Islet of Langerhans (tissue), 1 donor: Measurements from ENCODE around the gene L3MBTL4.

ENCODE experiments used
- FAIRE-seq: peaks from one replicate; lab custom pipeline; 2011; peaks lifted over from hg19 to GRCh38; lab: Jason Lieb, UNC

The L3MBTL4 gene

DNA sequence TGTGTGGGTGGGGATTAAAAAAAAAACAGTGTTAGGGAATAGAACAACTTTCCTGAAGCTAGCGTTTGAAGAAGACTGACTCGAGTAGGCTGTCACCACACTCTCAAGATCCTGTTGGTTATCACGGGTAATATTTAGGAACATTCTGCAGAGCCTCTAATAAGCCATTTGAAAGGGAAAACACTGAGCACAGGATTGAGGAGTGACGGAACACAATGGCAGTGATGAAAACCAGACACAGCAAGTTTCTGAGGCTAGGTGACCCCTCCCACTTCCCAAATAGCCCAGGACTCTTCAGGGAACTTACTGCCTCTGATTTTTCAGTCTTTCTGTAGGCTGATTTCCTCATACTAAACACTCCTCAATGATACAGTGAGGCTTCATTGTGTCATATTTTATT lies 431.2 kb downstream of the L3MBTL4 start:
- FAIRE-seq = no peak

DNA sequence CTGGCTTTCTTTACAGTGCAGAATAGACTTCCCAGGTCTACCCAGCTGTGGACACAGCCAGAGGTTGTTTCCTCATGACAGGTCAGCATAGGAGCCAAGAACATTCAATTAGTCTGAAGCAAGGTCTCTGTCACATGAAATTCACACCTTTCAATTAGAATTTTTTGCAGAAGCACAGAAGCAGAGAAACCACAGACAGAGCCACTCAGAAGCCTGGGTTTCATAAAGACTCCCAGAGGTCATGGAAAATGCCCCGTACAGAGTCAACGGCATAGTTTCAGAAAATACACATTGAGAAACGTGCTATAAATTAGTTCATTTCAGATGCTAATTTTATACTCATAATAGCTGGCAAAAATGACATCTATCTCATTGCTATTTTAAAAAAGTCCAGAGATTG lies 432.4 kb downstream of the L3MBTL4 start:
- no peak for FAIRE-seq

DNA sequence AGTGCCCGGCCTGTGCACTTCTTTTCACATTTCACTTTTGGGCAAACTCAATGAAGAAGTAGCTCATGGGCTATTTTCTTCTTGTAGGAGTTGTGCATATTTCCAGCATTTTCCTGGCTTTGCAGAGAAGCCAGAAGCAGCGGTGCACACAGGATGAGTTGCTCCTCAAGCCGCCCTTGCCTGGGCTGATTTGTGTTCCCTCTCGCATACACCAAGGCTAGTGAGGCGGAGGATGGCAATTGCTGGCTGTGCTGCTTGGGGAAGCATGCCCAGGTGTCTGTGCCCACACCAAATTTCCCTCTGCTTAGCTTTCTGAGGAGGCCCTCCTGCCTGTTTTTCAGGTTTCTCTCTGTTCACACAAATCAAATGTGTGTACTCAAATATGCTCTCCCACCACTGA lies 434.0 kb downstream of the L3MBTL4 start:
- FAIRE-seq = no peak

DNA sequence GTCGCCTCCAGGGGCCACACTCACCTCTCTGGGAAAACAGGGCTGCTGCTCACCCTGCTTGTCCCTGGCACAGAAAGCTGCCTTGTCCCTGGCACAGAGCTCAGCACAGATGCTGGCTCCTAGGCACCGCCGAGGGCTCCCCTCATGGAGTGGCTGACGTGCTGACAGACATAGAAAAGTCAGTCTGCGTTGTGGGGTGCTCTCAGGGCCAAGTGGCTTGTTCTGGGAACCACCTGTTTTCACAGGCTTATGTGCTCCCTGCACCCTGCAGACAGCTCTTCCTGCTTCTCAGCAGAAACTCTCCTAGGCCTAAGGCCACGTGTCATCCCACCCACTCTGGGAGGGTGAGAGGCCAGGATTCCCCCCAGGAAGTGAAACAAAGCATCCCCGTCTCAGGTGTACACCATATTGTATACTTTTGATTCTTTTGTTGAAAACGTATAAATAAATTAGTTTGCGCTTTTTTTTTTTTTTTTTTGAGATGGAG lies 434.7 kb downstream of the L3MBTL4 start:
- no peak for FAIRE-seq

DNA sequence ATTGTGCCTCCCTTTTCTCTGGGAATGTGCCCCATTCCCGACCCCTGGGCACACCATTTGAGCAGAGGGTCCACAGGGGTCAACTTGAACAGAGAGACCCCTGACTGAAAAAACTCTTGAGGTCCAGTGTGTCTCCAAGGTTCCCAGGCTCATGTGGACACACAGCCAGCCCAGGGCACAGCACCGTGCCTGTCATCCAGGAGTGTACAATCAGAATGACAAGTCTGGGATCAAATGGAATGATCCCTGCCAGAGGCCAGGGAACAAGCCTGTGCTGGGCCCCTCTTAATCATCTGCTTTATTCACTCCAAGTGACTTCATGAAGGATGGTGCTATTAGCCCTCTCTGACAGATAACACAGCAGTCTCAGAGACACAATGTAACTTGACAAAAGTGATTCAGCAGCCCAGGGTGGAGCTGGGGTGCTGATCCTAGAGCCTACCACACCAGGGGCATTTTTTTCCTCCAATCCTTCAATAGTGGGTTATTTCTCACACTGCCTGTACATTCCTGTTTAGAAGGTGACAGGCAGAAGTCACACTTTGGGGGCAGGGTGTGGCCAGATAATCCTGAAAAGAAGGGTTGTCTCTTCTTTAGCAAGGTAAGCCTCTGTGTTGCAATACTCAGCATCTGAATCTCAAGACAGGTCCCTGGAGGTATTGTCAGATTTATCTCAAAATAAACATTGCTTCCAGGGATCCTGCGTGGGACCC lies 435.4 kb downstream of the L3MBTL4 start:
- no peak for FAIRE-seq

DNA sequence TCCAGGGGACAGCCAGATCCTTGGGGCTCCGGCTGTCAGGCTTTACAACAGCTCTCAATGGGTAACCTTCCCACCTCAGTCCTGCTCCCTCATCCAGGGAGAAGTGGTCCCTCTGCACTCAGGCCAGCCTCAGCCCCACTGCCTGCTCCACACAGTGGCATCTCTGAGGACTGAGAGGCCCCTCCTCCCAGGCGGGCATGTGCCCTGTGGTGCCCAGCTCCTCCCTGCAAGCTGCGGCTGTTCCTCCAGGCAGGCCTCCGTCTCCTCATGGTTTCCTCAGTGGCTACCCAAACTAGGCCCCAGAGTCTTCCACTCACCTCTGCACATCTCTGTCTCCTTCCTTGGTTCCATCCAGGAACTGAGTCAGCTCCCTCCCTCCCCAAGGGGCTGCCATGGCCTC lies 437.7 kb downstream of the L3MBTL4 start:
- no peak for FAIRE-seq

DNA sequence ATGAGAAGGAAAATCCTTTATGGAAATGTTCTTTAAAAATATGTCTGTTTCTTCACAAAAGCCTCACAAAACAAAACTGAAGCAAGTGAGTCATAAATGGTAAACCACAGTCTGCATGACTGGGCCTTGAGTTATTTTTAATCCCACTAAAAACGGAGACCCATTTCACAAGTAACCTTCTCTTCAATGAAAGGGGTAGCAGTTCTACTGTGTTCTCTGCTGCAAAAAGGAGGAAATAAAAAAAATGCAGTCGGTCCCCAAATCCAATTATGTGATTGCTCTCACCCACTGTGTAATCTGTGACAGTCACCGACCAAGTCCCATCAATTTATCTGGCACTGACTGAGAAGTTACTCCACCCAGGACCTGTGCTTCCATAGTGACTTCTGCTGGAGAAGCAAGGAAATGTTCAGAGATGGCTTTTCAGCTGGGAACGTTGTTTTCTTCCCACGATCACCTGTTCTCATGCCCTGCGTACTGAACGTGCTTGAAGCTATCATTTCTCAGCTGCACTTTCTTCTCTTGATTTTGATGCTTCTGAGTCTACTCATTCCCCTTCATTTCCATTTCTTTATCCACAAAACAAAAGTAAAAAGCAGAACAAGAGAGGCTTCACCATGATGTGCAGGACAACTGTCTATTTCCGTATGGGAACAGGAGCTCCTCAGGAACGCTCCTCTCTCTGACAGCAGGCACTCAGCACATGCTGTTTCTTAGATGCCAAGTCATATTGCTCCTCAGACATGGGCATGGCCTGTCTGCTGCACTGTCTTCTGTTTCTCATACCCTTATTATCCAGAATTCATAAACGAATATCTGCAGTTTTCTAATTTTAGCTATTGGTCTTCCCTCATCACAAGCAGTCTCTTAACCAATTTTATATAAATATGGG lies 439.4 kb downstream of the L3MBTL4 start:
- no peak for FAIRE-seq

DNA sequence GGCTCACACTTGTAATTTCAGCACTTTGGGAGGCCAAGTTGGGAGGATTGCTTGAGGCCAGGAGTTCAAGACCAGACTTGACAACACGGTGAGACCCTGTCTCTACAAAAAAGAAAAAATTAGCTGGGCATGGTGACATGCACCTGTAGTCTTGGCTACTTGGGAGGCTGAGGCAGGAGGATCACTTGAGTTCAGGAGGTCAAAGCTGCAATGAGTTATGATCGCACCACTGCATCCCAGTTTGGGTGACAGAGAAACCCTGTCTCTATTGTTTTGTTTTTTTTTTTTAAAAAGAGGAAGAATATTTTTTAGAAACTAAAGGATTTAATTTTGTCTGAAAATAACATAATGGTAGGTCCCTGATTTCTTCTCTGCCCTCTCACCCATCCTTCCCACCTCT lies 440.0 kb downstream of the L3MBTL4 start:
- FAIRE-seq = no peak

DNA sequence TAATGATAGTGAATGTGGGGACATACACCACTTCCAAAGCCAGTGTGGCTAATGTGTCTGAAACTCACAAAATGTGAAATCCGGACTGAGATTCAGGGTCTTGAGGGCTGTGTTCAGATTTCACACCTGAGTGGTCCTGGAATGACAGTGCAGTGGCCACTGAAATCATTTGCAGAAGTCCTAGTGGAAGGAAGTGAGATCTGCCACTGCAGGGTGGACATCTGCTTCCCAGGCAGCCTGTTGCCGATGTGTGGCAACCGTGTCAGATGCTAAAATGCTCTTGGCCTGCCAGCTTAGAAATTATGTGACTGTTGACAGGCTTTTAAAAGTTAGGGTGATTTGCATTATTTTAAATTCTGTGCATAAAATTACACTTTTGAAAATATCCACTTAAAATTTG lies 441.6 kb downstream of the L3MBTL4 start:
- no peak for FAIRE-seq

DNA sequence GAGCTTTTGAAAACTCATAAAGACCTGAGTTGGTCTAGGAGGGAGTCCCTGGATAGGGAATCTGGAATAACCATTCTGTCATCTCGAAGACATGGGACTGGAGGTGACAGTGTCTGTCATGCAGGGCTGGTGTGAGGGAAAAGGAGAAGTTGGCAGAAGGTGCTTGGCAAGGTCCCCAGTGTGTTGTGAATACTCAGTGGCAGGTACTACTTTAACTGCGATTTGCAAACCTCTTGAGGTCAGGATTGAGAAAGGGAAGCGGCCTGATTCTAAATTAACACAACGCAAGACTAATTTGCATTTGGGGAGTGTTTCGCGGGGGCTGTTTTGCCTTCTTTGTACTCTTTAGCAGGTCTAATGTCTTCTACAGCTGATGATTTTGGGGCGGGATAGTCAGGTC lies 442.4 kb downstream of the L3MBTL4 start:
- no peak for FAIRE-seq

DNA sequence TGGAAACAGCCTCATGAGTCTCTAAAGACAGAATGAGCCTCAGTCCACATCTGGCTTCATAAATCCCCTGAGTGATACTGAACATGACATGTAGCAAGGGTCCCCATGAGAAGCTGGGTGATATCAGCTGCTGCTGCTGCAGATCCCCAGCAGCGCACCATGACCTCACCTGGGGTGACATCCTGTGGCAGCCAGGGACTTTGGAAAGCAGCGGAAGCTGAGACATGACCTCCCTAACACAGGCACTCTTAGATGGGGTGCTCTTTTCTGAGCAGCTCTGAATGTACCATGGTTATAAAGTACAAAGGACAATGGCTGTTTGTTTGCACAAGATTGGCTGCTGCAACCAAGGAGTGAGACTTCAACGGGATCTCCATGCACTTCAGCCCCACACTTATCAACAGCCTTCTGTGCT lies 444.7 kb downstream of the L3MBTL4 start:
- FAIRE-seq = no peak

DNA sequence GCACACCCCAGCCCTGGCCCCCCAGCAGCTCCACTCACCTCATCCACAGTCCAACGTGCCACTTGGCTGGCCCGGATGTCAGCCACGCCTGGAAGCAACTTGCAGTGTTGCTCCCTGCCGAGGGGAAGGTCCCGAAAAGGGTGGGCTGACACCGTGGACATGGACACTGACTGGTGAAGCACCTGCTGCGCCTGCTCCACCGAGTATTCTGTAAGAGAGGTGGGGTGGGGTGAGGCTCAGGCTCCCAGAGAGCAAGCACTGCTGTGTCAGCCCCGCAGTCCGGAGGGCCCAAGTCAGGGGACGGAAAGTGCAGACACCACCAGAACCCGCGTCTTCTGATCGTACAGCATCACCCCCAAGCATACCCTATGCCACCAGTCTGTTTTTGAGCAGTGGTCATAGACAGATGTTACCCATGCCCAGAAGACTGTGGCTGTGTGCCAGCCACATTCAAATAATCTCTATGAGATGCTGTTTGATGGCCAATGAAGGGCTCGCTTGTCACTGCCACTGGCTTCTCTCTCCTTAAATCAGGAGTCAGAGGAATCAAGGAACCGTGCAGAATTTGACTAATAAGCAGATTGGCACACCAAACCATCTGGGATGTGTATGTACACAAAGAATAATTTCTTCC lies 445.2 kb downstream of the L3MBTL4 start:
- FAIRE-seq = no peak

DNA sequence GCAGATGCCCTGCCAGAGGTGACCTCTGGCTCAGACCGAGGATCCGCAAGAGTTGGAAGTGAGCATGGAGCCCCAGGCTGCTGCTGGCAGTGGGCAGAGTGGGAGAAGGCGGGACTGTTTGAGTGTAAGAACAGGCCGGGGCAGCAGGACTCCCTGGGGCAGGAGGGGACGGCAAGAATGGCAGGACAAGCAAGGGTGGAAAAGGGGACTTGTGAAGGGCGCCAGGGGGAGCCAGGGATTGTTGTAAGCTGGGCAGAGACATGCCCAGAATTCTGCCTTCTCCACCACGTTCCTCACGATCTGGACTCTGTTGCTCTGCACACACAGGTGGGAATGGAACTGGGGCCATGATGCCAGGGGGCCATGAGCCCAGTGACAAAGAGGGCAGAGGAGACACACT lies 447.0 kb downstream of the L3MBTL4 start:
- FAIRE-seq = no peak

DNA sequence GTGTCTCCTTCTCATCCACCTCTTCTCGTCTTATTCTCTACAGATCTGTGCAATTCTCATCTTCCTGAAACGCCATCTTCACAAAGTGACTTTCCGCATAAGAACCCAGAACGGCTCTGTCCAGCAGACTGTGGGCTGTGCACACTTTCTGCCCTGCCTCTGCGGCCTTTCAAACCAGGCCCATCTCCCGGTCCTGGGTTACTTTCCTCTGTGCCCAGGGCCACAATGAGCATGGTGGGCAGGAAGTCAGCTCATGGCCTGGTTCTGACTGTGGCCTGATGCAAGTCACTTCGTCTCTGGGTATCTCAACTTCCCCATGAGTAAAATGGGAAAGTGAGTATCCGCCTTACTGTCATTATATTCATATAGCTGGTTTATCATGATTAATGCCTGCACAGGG lies 447.7 kb downstream of the L3MBTL4 start:
- no peak for FAIRE-seq

DNA sequence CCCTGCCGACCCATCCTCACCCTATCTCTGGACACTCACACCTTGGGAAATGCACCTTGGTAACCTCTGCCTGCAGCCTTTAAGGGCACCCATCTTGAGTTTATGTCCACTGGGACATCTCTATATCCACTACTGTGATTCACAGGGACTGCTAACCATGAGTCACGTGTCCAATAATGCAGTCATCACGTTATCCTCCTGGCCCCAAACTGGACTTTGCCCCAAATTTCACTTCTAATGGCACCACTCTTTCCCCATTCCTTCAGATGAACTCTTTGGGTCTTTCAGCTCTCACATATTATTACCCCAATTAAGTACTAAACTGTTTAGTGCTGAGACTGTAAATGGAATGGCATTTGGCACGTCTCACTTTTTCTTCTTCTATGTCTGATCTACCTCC lies 448.2 kb downstream of the L3MBTL4 start:
- no peak for FAIRE-seq

DNA sequence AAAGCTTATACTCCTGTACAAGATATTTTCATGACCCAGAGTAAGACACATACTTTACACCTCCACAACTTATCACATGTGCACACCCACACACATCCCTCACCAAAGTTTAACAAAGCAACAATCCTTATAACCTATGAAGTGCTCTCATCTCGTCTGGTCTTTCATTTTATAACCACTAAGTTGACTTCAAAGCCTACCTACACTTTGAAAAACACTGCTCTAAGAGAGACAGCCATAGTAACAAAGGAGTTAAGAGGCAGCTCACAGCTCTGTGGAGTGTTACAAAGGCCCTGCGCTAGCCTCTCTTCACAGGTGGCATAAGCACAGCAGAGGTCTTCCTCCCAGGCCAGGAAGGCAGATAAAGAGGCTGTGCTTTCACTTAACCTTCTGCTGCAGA lies 449.7 kb downstream of the L3MBTL4 start:
- FAIRE-seq = no peak

DNA sequence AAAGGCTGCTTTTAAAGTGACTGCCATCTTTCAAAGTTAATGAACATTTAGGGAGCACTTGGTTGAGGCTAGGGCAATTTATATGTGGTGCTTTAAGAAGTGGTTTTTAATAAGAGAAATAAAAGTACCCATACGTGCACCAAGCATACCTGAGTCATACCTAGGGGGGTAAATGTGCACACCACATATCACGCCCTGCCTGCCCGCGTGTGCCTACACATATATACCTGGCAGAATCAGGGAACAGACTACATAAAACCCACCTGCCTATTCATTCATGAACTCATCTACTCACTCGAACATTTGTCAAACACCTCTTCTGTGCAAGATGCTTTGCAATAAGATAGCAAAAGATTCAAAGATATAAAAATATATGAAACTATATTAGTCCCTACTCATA lies 450.1 kb downstream of the L3MBTL4 start:
- FAIRE-seq = no peak

DNA sequence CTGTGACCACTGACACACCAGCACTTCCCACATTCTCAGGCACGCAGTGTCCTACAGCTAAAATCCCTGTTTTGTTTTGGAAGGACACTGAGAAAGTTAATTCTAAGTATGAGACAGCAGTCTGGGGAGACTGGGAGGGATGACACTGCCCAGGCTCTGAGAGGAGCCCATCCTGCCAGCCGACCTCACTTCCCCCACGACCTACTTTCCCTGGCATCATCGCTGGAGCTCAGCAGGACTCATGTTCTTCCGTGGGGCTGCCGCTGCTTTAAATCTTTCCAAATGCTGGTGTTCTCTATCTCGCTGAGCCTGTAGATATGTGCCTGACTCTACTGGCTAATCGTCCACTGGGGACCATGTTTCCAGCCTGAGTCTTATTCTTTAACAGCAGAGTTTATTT lies 450.6 kb downstream of the L3MBTL4 start:
- no peak for FAIRE-seq

DNA sequence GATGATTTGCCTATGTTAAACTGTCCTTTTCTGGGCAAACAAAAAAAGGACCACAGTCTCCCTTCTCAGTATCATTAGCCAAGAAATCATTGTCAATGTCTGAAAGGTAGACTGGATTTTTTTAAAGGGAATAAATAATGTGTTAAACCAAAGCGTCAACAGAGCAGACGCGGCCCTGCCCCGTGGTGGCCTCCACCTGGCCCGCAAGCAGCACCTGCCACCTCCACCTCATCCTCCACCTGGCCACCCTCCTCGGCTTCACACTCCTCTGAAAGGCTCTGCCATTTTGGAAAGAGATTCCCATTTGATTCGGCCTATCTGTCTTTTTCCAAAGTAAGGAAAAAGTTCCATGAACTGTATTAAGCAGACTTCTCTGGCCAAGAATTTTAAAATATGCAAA lies 451.4 kb downstream of the L3MBTL4 start:
- FAIRE-seq = no peak

DNA sequence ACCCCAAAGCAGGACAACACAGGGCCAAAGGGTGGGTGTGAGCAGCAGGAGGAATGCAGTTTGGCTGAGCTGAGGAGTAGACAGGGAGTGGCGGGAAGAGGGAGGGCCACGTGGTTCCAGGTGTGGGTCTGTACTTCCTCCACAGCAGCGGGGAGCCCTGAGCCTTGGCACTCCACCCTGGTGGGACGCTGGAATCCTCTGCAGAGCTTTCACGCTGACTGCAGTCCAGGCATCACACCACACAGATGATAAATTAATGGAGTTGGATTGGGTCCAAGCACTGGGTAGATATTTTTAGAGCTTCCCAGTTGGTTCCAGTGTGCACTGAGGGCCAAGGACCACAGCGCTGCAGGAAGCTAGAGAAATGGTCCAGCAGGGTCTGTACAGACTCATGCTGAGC lies 452.3 kb downstream of the L3MBTL4 start:
- FAIRE-seq = no peak

DNA sequence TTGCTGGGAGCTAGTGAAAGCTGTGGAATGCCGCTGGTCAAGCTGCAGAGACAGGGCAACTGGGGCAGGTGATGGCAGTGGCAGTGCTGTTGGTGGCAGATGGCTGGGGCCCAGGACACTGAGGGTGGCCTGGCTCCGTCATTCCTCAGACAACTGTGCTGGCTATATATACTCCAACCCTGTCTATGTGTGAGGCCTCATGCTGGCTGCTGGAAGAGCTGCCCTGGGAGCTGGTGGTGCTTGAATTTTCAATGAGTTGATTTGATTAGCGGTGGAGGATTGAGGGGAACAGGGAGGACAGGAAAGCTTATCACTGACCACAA lies 452.9 kb downstream of the L3MBTL4 start:
- FAIRE-seq = no peak

DNA sequence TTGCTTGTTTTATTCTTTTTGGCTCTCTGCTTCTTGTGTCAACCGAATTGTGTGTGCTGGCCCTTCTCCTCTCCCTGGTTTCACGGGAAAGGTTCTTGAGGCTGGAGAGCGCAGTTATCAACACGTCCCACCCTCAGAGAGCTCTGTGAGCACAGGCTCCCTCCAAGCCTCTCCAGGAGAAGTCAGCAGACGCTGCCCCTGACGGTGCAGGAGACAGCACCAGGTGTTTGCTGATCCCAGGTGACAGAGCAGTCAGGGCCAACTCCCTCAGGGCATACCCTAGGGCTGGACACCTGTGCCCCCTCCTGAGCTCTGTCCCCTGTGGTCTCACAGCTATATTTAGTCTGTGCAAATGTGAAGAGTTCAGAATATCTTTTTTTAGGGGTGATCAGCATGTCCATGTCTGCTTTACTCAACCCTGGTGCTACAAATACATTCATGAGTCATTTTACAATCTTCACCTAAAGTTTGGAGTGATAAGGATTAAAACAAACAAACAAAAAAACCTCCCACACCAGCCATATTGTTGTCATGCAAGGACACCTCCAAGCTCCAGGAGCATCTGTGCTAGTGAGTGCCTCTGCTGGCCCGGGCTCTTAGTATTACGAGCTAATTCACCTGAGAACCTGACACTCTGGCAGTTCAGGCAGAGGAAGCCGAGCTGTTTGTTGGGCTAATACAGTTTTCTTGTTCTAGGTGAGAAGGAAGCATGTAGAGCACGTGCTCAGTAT lies 453.4 kb downstream of the L3MBTL4 start:
- no peak for FAIRE-seq

DNA sequence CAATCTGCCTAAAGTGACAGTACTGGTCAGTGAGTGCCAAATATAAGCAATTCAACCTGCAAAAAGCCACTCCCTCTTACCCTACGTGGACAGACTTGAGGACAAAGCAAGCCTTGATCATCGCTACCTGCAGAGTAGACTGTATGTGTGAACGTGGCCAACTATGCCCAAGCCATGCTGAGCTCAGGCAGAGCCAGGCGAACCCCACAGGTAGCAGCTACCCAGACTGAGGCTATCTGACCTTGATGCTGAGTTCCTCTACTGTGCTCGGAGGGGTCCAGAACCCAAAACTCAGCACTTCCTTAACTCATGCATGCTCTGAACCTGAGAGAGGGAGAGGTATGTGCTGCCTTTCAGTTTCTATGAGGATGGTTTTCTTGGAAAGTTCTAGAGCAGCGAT lies 455.9 kb downstream of the L3MBTL4 start:
- FAIRE-seq = no peak
